Activated CD4-positive, alpha-beta T cell treated with anti-CD3 and anti-CD28 coated beads, Interleukin-2, amount 50 U/mL, for 24 hours (primary cell): ENCODE results near the gene LGALS3BP.
"Not testable (repeated sequence)": the region's sequence is repeated elsewhere in the genome, so short reads cannot be mapped to it uniquely, and the experiment has no call there.

Experiments
- DNase-seq, 2 donors: peaks; one replicate each; pipeline ENCODE4 v3.0.0-alpha.2; 2020; ENCODE audit warnings: low read depth in 1 of 2, low spot score in 1 of 2

Gene LGALS3BP

GRCh38 chr17:78979780-78980623, at the start of gene LGALS3BP:
Gene LGALS3BP, minus strand, starts transcription at chr17:78979923. Its CDS starts 2,732 bp downstream, at chr17:78977191.
- DNase-seq = no peak

DNA sequence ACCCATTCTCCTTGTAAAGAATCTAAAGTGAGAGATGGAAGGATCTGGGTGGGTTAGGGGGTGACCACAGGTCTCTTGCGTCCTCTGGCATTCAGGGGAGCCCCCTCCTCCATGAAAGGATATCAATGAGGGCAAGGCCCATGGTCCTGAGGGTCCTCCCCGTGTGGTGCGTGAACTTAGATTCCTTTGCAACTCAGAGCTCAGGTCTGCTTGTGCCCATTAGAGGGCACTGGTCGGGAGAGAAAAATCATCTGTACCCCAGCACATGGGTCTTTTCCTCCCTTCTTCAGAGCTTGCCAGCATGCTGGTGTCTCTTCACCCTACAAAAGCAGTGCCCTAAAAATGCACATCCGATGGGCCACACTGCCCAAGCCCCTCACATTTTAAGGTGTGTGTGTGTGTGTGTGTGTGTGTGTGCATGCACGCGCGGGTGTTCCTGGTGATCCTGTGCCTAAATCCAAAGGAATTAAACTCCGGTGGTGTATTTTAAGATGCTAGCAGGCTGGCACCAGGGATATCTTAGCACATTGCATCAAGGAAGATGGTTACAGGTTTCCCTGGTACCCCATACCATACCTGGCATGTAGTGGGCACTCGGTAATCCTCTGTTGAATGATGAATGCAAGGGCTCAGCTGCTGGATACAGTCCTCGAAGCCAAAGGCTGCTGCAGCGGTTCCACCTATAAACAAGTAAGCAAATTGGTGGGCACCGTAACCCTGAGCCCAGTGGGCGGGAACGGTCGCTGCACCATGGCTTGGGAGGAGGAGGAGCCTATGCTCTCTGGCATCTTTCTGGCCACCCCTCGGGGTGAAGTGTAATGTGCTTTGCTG, 49.0 kb upstream of the LGALS3BP start:
- DNase-seq = no peak

DNA sequence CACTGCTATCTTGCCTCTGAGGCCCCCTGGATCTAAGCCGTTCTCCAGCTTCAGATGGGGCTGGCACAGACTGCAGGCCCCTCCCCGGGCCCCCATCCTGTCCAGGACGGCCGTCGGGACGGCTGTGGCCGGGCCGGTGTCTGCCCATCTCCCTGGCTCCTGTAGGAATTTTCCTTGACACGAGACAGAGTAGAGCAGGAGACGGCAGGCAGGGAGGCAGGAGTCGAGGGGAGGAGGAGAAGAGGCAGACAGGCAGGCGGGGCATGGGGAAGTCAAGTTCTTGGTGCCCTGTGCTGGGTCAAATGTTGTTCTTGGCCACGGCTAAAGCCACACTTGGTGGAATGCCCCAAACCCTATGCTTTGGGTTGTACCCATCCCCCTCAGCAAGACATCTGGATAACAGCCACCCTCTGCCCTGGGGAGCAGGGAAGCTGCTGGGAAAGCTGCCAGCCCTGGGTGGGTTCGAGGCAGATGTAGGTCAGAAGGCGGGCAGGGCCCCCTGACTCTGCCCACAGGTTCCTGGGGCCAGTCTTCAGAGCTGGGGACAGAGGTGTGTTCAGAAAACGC, 48.3 kb upstream of the LGALS3BP start:
- DNase-seq = no peak

DNA sequence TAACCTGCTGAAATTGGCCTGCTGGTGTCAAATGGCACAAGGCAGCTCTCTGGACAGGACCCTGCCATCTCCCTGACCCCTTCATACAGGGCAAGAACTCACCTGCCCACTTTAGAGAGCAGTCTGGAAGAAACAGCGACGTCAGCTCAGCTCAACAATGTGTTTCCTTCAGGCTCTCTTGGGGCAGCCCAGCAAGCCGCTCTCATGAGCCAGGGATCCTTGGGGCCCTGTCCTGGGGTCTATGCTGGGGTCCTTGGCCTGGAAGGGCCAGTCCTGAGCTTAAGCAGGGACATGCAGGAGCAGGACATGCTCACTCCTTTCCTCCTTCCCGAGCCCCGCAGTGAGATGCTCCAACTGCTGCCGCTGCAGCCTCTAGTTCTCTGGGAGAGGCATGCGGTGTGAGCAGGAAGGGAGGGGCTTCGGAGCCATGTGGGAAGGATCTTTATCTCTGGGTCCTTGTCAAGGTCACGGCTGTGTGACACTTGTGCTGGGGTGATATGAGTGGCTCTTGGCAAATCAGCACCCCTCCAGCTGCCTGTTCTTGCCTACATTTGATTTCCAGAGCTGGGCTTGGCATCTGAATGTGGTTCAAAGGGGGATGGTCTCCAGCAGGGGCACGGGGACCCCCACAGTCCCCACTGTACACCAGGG, 47.7 kb upstream of the LGALS3BP start:
- DNase-seq = no peak

DNA sequence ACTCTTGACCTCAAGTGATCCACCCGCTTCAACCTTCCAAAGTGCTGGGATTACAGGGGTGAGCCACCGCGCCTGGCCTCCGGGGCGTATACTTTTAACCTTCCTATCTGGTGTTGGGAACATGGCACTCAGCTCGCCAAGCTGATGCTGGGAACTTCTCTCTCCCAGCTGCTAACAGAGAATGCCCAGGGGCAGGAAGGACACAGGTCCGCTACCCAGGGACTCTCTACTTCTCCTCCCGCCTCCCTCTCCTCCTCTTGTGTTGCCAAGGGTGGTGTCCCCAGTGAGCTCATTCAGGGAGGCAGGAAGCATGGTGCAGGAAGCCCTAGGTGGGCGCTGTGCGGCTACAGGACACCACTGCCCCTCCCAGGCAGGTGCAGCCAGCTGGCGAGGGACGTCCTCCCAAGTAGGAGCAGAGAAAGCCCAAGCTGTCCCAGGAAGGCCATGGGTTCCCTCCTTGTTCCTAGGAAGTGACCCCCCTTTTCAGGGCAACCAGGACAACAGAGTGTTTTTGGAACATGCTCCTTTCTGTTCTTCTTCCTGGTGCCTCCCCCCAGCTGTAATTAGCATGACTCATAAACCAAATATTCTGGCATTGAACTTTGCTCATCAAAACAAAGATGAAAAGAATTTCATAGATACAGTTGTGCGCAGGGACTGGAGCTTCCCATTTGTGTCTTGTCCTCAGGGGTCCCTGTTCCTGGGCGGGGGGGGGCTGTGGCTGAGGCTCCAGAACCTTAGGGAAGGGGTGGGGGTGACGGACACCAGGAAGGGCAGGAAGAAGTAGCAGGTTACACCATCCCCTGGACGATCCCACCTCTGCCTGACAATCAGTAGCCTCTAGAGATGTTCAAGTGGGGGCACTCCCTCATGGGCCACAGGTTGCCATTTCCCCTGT, 46.9 kb upstream of the LGALS3BP start:
- DNase-seq = no peak

DNA sequence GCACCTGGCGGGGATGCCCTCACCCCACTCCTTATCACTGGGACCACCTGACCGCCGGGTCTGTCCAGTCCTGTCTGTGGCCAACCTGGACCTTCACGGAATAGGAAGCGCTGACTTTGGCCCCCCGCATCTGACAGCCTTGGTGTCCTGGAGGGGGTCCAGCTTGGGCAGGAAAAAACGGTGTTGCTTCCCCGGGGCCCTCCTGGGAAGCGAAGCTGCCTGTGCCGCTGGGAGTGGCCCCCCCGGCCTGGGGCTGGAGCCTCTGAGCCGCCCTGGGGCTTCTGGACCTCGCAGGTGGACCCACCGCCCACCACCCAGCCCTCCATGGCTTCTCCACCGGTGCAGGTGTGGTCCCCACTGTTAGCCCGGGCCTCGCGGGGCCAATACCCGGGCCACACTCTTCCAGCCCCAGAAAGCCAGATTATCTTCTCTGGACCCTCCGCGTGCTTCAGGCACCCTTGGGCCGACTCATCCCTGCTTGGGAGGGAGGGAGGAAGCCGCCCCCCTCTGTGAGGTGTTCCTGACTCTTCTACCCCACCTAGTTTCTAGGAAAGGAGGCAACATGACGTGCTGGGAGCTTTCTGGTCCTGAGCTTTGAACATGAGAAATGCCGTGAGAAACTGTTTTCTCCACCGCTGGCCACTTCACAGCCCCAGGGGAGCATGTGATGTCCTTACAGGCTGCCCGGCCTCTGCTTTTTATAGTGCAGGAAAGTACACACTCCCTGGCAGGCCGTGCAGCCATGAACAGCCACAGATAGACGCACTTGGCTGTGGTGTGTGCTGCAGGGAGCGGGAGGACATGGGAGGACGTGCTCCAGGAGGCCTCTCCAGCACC, 45.4 kb upstream of the LGALS3BP start:
- no peak for DNase-seq

GRCh38 chr17:79023886-79024771, 44.4 kb upstream of the LGALS3BP start, which contains the start of gene C1QTNF1:
Gene C1QTNF1, plus strand, starts transcription at chr17:79024169. Its CDS starts 19,800 bp downstream, at chr17:79043969.
- DNase-seq = no peak

GRCh38 chr17:79023180-79023705, 43.5 kb upstream of the LGALS3BP start:
- no peak for DNase-seq

GRCh38 chr17:79022507-79022991, 42.8 kb upstream of the LGALS3BP start:
- DNase-seq = no peak

- not testable (repeated sequence) for DNase-seq
These were observed 42.2 kb upstream of the LGALS3BP start for GRCh38 chr17:79021929-79022328.

- DNase-seq = no peak
These were observed 41.0 kb upstream of the LGALS3BP start for GRCh38 chr17:79020631-79021301.

- peak in 1 of 2 donors; percentile 33 for DNase-seq
These were observed 40.2 kb upstream of the LGALS3BP start for GRCh38 chr17:79019632-79020584.

GRCh38 chr17:79019261-79019631, 39.5 kb upstream of the LGALS3BP start:
- DNase-seq = no peak

DNA sequence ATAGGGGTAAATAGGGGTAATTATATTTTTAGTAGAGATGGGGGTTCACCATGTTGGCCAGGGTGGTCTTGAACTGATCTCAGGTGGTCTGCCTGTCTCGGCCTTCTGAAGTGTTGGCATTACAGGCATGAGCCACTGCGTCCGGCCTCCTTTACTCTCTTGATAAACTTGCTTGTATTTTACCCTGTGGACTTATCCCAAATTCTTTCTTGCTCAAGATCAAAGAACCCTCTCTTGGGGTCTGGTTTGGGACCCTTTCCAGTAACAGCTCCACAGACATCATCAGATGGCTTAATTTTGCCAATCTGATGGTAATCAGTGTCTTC, 38.6 kb upstream of the LGALS3BP start:
- DNase-seq = no peak

DNA sequence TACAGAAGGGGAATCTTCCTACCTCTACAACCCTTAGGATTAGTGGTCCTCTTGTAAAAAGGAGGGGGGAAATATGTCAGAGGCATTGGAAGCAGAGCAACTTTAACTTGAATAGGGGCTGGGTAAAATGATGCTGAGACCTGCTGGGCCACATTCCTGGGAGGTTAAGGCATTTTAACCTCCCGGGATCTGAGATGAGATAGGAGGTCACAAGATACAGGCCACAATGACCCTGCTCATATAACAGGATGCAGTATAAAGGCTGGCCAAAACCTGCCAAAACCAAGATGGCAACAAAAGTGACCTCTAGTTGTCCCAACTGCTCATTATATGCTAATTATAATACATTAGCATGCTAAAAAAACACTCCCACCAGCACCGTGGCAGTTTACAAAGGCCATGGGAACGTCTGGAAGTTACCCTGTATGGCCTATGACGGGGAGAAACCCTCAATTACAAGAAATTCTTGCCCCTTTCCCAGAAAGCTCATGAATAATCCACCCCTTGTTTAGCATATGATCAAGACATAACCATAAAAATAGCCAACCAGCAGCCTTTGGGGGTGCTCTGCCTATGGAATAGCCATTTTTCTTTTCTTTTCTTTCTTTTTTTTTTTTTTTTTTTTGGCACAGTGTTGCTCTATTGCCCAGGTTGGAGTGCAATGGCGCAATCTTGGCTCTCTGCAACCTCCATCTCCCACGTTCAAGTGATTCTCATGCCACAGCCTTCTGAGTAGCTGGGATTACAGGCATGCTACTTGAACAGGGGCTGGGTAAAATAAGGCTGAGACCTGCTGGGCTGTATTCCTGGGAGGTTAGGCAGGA, 38.0 kb upstream of the LGALS3BP start:
- no peak for DNase-seq
